DOHH2 (cell line): ENCODE data around the gene CD247.

ENCODE experiments used
- CTCF ChIP-seq: fragments of 200-600 bp; sonication (generic); IDR thresholded peaks from one replicate; pipeline ENCODE4 v1.5.1; 2014; ENCODE audit warnings: antibody characterized with exemption, mild to moderate bottlenecking, low read depth, low read length; ENCODE audit not compliant: poor library complexity, severe bottlenecking
- EZH2phosphoT487 ChIP-seq: fragments of 200-600 bp; sonication (generic); IDR thresholded peaks from 2 replicates; pipeline ENCODE4 v1.6.1; 2017; ENCODE audit warnings: borderline replicate concordance, mild to moderate bottlenecking, antibody characterized with exemption, low read length, moderate library complexity, mixed read lengths

- no peak for TF ChIP-seq CTCF
- no peak for TF ChIP-seq EZH2phosphoT487
Measured at GRCh38 chr1:167561753-167562152, 43.4 kb upstream of the CD247 start.
